Measurements from ENCODE around the gene RGL4.

GRCh38 chr22:23722160-23722559 is 31.3 kb downstream of the RGL4 start:
- no peak for TF ChIP-seq POLR2A (IDR thresholded peaks at IDR 0.05)
- TF ChIP-seq, protein P1, sequence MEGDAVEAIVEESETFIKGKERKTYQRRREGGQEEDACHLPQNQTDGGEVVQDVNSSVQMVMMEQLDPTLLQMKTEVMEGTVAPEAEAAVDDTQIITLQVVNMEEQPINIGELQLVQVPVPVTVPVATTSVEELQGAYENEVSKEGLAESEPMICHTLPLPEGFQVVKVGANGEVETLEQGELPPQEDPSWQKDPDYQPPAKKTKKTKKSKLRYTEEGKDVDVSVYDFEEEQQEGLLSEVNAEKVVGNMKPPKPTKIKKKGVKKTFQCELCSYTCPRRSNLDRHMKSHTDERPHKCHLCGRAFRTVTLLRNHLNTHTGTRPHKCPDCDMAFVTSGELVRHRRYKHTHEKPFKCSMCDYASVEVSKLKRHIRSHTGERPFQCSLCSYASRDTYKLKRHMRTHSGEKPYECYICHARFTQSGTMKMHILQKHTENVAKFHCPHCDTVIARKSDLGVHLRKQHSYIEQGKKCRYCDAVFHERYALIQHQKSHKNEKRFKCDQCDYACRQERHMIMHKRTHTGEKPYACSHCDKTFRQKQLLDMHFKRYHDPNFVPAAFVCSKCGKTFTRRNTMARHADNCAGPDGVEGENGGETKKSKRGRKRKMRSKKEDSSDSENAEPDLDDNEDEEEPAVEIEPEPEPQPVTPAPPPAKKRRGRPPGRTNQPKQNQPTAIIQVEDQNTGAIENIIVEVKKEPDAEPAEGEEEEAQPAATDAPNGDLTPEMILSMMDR (IDR thresholded peaks at IDR 0.05) = no peak
